Measurements from ENCODE around the gene PHACTR3. TPM values are rescaled to one million over a fixed set of nuclear protein-coding genes. Genes with fewer than 3 reads are reported as not detected.

Gene PHACTR3
- total RNA-seq, 1 donor from 2014 or later = 1.8 TPM

- peak; percentile 37 for DNase-seq (ENCODE audit: low spot score)
Observed at GRCh38 chr20:59810449-59811187, 206.3 kb downstream of the PHACTR3 start.

GRCh38 chr20:59811681-59812171 is 207.4 kb downstream of the PHACTR3 start:
- DNase-seq (ENCODE audit: low spot score) = peak; percentile 74

- peak; percentile 72 for DNase-seq (ENCODE audit: low spot score)
Observed at GRCh38 chr20:59812286-59813125, 208.2 kb downstream of the PHACTR3 start.

- no peak for DNase-seq (ENCODE audit: low spot score)
Observed at GRCh38 chr20:59813126-59813947, 209.0 kb downstream of the PHACTR3 start.

GRCh38 chr20:59813948-59814839 is 209.9 kb downstream of the PHACTR3 start:
- peak; percentile 73 for DNase-seq (ENCODE audit: low spot score)

- no peak for DNase-seq (ENCODE audit: low spot score)
Observed at GRCh38 chr20:59814840-59815340, 210.6 kb downstream of the PHACTR3 start.

GRCh38 chr20:59816146-59816738 is 211.9 kb downstream of the PHACTR3 start:
- no peak for DNase-seq (ENCODE audit: low spot score)

GRCh38 chr20:59817406-59817805 is 213.1 kb downstream of the PHACTR3 start:
- DNase-seq (ENCODE audit: low spot score) = peak; percentile 79

- DNase-seq (ENCODE audit: low spot score) = no peak
Observed at GRCh38 chr20:59817846-59818615, 213.7 kb downstream of the PHACTR3 start.

GRCh38 chr20:59818911-59819310 is 214.6 kb downstream of the PHACTR3 start:
- no peak for DNase-seq (ENCODE audit: low spot score)

- peak; percentile 77 for DNase-seq (ENCODE audit: low spot score)
Observed at GRCh38 chr20:59819496-59820203, 215.3 kb downstream of the PHACTR3 start.

- no peak for DNase-seq (ENCODE audit: low spot score)
Observed at GRCh38 chr20:59820204-59821041, 216.1 kb downstream of the PHACTR3 start.

GRCh38 chr20:59821201-59821600 is 216.9 kb downstream of the PHACTR3 start:
- DNase-seq (ENCODE audit: low spot score) = peak; percentile 51

- no peak for DNase-seq (ENCODE audit: low spot score)
Observed at GRCh38 chr20:59821788-59822187, 217.4 kb downstream of the PHACTR3 start.

- peak; percentile 82 for DNase-seq (ENCODE audit: low spot score)
Observed at GRCh38 chr20:59822291-59823029, 218.1 kb downstream of the PHACTR3 start.

- DNase-seq (ENCODE audit: low spot score) = peak; percentile 59
Observed at GRCh38 chr20:59823030-59823423, 218.7 kb downstream of the PHACTR3 start.

Data from mesenteric fat pad (tissue), 1 donor.